Neural cell (in vitro differentiated cells): ENCODE measurements around the gene SLC26A4. TPM values are rescaled to one million over a fixed set of nuclear protein-coding genes. Genes with fewer than 3 reads are reported as not detected.

Experiments
- H2AFZ ChIP-seq: fragments of 200-600, 300-800 bp; sonication (generic), shearing (Covaris generic); 2 replicates; pipeline ENCODE4 v1.6.0; 2014; ENCODE audit warnings: low read depth, mild to moderate bottlenecking, antibody characterized with exemption, low read length, moderate library complexity
- H3F3A ChIP-seq: fragments of 200-600 bp; shearing (Covaris generic); 2 replicates; pipeline ENCODE4 v1.6.1; 2016; ENCODE audit warnings: mild to moderate bottlenecking, moderate library complexity, mixed read lengths, antibody characterized with exemption, low read length; ENCODE audit not compliant: insufficient read depth, poor library complexity, severe bottlenecking
- H3K27ac ChIP-seq: fragments of 200-600, 300-800 bp; sonication (generic), shearing (Covaris generic); 2 replicates; pipeline ENCODE4 v1.5.1; 2014; ENCODE audit warnings: mild to moderate bottlenecking, low read length, moderate library complexity
- H3K27me3 ChIP-seq: fragments of 300-800, 200-600 bp; sonication (generic), shearing (Covaris generic); 2 replicates; pipeline ENCODE4 v1.6.0; 2014; ENCODE audit warnings: mild to moderate bottlenecking, low read depth, low read length, moderate library complexity; ENCODE audit not compliant: insufficient read depth
- H3K36me3 ChIP-seq: fragments of 300-800, 200-600 bp; sonication (generic), shearing (Covaris generic); 2 replicates; pipeline ENCODE4 v1.5.1; 2014; ENCODE audit warnings: mild to moderate bottlenecking, antibody characterized with exemption, low read length, moderate library complexity; ENCODE audit not compliant: insufficient read depth
- H3K4me2 ChIP-seq: fragments of 300-800, 200-600 bp; sonication (generic), shearing (Covaris generic); 2 replicates; pipeline ENCODE4 v1.6.0; 2014; ENCODE audit warnings: mild to moderate bottlenecking, low read length
- H3K4me3 ChIP-seq: fragments of 300-800, 200-600 bp; sonication (generic), shearing (Covaris generic); 2 replicates; pipeline ENCODE4 v1.5.1; 2014; ENCODE audit warnings: mild to moderate bottlenecking, low read length, moderate library complexity
- H3K79me2 ChIP-seq: fragments of 200-600 bp; shearing (Covaris generic); replicated peaks from 2 replicates; pipeline ENCODE4 v1.6.0; 2014; ENCODE audit warnings: mild to moderate bottlenecking, low read length, moderate library complexity; ENCODE audit not compliant: insufficient read depth
- H3K9ac ChIP-seq: fragments of 300-800, 200-600 bp; sonication (generic), shearing (Covaris generic); 2 replicates; pipeline ENCODE4 v1.6.1; 2016; ENCODE audit warnings: mild to moderate bottlenecking, low read length, mixed read lengths
- H3K9me2 ChIP-seq: fragments of 200-600 bp; shearing (Covaris generic); 2 replicates; pipeline ENCODE4 v1.6.1; 2016; ENCODE audit warnings: mild to moderate bottlenecking, low read length, mixed read lengths; ENCODE audit not compliant: insufficient read depth
- H3K9me3 ChIP-seq: fragments of 200-600, 300-800 bp; sonication (generic), shearing (Covaris generic); 2 replicates; pipeline ENCODE4 v1.6.1; 2016; ENCODE audit warnings: mild to moderate bottlenecking, mixed run types, low read length, moderate library complexity, mixed read lengths
- H4K20me1 ChIP-seq: fragments of 200-600 bp; shearing (Covaris generic); 2 replicates; pipeline ENCODE4 v1.6.1; 2016; ENCODE audit warnings: mild to moderate bottlenecking, mixed run types; ENCODE audit not compliant: insufficient read depth
- CTCF ChIP-seq: fragments of 450-650 bp; IDR thresholded peaks from 2 replicates; pipeline ENCODE4 v1.5.1; 2014; ENCODE audit warnings: antibody characterized with exemption, mild to moderate bottlenecking, moderate library complexity; ENCODE audit not compliant: poor library complexity, severe bottlenecking
- EP300 ChIP-seq: fragments of 450-650 bp; conservative IDR thresholded peaks from 2 replicates; pipeline ENCODE4 v1.6.1; 2014; ENCODE audit warnings: antibody characterized with exemption, mild to moderate bottlenecking, moderate library complexity; ENCODE audit not compliant: poor library complexity, severe bottlenecking
- EZH2 ChIP-seq: fragments of 200-600, 300-800 bp; shearing (Covaris generic), sonication (generic); IDR thresholded peaks from 2 replicates; pipeline ENCODE4 v1.6.1; 2014; ENCODE audit warnings: antibody characterized with exemption, low read length, borderline replicate concordance, mild to moderate bottlenecking; ENCODE audit not compliant: insufficient read depth, poor library complexity, severe bottlenecking
- MXI1 ChIP-seq: fragments of 450-650 bp; conservative IDR thresholded peaks from 2 replicates; pipeline ENCODE4 v1.6.1; 2014; ENCODE audit warnings: antibody characterized with exemption, mild to moderate bottlenecking; ENCODE audit not compliant: poor library complexity, severe bottlenecking
- POLR2AphosphoS5 ChIP-seq: IDR thresholded peaks from 2 replicates; pipeline ENCODE4 v1.6.1; 2012
- RAD21 ChIP-seq: fragments of 450-650 bp; conservative IDR thresholded peaks from 2 replicates; pipeline ENCODE4 v1.6.1; 2014; ENCODE audit warnings: antibody characterized with exemption, mild to moderate bottlenecking, moderate library complexity
- SMC3 ChIP-seq: fragments of 450-650 bp; conservative IDR thresholded peaks from 2 replicates; pipeline ENCODE4 v1.6.1; 2014; ENCODE audit warnings: antibody characterized with exemption, mild to moderate bottlenecking, moderate library complexity; ENCODE audit not compliant: poor library complexity
- TAF1 ChIP-seq: IDR thresholded peaks from 2 replicates; pipeline ENCODE4 v1.6.1; 2012; ENCODE audit warnings: low read depth
- polyA plus RNA-seq: library from polyadenylated mRNA; depleted of rRNA; stranded (reverse); fragments of >200 nt; gene quantifications from 2 replicates; pipeline ENCODE4 v1.2.3, GENCODE V29; 2014
- TF ChIP-seq, protein P1 (sequence below): IDR thresholded peaks from 2 replicates; pipeline ENCODE4 v1.6.1; 2012; ENCODE audit warnings: borderline replicate concordance

SLC26A4 gene
- polyA plus RNA-seq, 1 donor from 2014 or later, result not detected

DNA sequence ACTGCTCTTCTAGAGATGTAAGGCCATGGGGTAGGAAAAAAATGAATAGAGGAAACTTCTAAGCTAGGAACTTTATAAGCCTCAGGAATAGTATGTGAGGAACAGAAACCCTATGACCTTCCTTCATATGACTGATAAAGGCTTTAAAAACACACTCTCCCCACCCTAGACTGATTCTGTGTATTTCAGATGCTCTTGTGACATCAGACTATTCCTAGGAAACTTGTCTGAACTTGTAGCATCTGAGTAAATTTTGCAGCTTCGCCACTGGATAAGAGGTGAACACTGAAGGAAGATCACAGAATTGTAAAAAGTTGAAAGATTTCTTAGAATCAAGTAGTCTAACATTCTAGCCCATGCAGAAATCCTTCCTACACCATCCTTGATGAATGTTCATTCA, 52.3 kb downstream of the SLC26A4 start:
- no peaks in the 10 kb centered on the region for H3K9me3 ChIP-seq
- no peak overlapping the region for H3K27ac ChIP-seq
- TF ChIP-seq RAD21, result no peak
- no peak for TF ChIP-seq CTCF
- no peak for TF ChIP-seq POLR2AphosphoS5
- no peak for TF ChIP-seq MXI1
- no peak for TF ChIP-seq EP300
- no peak for TF ChIP-seq TAF1
- no peak for TF ChIP-seq SMC3
- TF ChIP-seq, protein P1, sequence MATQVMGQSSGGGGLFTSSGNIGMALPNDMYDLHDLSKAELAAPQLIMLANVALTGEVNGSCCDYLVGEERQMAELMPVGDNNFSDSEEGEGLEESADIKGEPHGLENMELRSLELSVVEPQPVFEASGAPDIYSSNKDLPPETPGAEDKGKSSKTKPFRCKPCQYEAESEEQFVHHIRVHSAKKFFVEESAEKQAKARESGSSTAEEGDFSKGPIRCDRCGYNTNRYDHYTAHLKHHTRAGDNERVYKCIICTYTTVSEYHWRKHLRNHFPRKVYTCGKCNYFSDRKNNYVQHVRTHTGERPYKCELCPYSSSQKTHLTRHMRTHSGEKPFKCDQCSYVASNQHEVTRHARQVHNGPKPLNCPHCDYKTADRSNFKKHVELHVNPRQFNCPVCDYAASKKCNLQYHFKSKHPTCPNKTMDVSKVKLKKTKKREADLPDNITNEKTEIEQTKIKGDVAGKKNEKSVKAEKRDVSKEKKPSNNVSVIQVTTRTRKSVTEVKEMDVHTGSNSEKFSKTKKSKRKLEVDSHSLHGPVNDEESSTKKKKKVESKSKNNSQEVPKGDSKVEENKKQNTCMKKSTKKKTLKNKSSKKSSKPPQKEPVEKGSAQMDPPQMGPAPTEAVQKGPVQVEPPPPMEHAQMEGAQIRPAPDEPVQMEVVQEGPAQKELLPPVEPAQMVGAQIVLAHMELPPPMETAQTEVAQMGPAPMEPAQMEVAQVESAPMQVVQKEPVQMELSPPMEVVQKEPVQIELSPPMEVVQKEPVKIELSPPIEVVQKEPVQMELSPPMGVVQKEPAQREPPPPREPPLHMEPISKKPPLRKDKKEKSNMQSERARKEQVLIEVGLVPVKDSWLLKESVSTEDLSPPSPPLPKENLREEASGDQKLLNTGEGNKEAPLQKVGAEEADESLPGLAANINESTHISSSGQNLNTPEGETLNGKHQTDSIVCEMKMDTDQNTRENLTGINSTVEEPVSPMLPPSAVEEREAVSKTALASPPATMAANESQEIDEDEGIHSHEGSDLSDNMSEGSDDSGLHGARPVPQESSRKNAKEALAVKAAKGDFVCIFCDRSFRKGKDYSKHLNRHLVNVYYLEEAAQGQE, result no peak
- TF ChIP-seq EZH2, result no peak
- H3K79me2 ChIP-seq, result no peaks in the 10 kb centered on the region
- no peaks in the 10 kb centered on the region for H3K9me2 ChIP-seq
- no peaks in the 10 kb centered on the region for H3K27me3 ChIP-seq
- H3K4me3 ChIP-seq, result no peak overlapping the region
- H3F3A ChIP-seq, result no peaks in the 10 kb centered on the region
- H3K36me3 ChIP-seq, result no peaks in the 10 kb centered on the region
- H3K9ac ChIP-seq, result no peak overlapping the region
- H4K20me1 ChIP-seq, result no peaks in the 10 kb centered on the region
- H2AFZ ChIP-seq, result no peak overlapping the region
- no peak overlapping the region for H3K4me2 ChIP-seq

DNA sequence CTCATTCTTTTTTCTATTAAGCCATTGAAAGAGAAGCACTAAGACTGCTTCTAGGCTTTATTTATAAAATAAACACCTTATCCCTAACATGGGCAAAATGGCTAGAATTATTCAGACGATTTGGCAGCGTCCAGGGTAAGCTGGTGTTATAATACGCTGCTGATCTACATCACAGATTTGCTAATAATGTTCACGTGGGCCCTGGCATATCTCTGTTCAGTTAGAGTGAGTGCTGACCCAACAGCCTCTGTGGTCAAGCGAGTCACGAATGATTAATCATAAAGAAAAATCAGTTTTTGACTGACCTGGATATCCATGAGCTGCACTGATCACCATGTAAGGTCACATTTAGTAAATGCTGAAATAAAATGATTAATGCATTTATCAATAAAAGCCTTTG, 54.9 kb downstream of the SLC26A4 start:
- Histone ChIP-seq H3K27me3 (no peaks in the 10 kb centered on the region), H3K4me2 (no peak overlapping the region), H4K20me1 (no peaks in the 10 kb centered on the region), H3K4me3 (no peak overlapping the region), H2AFZ (no peak overlapping the region), H3F3A (no peaks in the 10 kb centered on the region), H3K9me3 (no peaks in the 10 kb centered on the region), H3K9me2 (no peaks in the 10 kb centered on the region), H3K27ac (no peak overlapping the region), H3K36me3 (no peaks in the 10 kb centered on the region), H3K9ac (no peak overlapping the region), H3K79me2 (no peaks in the 10 kb centered on the region)
- TF ChIP-seq CTCF (no peak), TAF1 (no peak), SMC3 (no peak), EZH2 (no peak), RAD21 (no peak), MXI1 (no peak), POLR2AphosphoS5 (no peak)
